Measurements from ENCODE around the gene SULT1C4.

- TF ChIP-seq CTCF (IDR thresholded peaks at IDR 0.05) (no peak), POLR2A (IDR thresholded peaks at IDR 0.05) (no peak)
These were observed 25.9 kb upstream of the SULT1C4 start for GRCh38 chr2:108351889-108352288.

Data from thyroid gland (tissue), 4 donors.